GM19025 (cell line): ENCODE data around the gene ENDOU.

ENCODE experiments used
- ATAC-seq: cut with Tn5 transposase; IDR thresholded peaks from one replicate; pipeline ENCODE4 v1.9.1; 2021; ENCODE audit warnings: mild to moderate bottlenecking, low read depth, moderate library complexity; ENCODE audit not compliant: unreplicated experiment

The ENDOU gene

GRCh38 chr12:47722941-47723631 lies 2.2 kb downstream of the ENDOU start:
- no peak for ATAC-seq

DNA sequence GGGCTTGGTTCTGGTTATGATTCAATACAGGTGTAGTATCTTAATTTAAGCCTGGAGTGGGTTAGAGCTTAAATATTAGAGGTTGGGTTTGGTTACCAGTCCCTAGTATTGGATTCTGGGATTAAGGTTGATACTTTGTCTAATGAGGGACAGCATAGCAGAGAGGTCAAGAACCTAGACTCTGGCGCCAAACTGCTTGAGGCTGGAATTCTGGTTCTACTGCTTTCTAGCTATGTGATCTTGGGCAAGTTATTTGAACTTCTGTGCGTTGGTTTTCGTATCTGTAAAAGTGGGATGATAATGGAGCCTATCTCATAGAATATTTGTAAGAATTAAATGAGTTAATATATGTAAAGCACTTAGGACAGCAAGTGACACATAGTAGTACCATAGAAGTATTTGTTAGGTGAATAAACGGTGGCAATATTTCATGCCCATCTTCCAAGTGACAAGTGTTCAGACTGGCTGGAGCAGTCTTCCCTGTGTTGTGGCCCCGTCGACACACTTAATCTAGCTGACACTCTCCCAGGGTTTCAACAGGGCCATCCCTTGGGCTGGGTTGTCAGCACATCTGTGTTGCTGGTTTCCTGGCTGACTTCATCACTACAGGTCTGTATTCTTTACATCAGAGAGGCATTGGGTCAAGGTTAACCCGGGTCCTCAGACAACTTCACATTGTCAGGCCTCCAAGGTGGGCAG lies 3.0 kb downstream of the ENDOU start:
- no peak for ATAC-seq

GRCh38 chr12:47721431-47721973 lies 3.8 kb downstream of the ENDOU start:
- no peak for ATAC-seq

DNA sequence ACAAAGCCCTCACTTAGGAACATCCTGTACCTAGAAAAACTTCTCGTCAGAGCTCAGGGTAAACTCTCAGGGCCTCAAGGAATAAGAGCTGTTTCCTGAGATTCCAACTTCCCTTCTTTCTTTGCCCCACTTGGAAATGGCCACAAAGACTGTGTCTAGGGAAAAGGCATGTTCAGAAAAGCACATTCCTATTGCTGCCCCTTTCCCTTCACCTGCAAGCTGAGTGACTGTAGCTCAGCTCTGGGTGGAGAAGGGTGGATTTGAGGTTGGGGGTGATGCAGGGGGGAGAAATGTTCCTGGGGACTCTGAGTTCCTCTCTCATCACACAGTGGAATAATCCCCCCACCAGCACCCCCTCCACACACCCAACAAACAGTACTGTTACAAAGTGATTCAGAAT lies 6.8 kb downstream of the ENDOU start:
- ATAC-seq, result no peak

GRCh38 chr12:47717443-47718193 lies 7.7 kb downstream of the ENDOU start:
- ATAC-seq, result no peak

DNA sequence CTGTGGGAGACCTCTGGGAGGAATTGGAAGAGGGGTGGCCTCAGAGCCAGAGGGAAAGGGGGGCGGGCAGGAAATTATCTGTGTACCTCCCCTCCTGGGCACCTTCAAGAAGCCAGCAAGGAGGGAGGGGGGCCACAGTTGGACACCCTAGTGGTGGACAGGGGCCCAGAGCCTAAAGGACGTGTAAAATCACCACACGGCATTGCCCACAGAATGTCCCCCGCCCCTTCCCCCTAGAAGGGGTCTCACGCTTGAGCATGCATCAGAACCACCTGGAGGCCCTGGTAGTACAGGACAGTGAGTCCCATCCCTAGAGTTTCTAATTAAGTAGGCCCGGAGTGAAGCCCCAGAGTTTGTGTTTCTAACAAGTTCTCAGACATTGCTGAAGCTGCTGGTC lies 8.2 kb downstream of the ENDOU start:
- no peak for ATAC-seq

DNA sequence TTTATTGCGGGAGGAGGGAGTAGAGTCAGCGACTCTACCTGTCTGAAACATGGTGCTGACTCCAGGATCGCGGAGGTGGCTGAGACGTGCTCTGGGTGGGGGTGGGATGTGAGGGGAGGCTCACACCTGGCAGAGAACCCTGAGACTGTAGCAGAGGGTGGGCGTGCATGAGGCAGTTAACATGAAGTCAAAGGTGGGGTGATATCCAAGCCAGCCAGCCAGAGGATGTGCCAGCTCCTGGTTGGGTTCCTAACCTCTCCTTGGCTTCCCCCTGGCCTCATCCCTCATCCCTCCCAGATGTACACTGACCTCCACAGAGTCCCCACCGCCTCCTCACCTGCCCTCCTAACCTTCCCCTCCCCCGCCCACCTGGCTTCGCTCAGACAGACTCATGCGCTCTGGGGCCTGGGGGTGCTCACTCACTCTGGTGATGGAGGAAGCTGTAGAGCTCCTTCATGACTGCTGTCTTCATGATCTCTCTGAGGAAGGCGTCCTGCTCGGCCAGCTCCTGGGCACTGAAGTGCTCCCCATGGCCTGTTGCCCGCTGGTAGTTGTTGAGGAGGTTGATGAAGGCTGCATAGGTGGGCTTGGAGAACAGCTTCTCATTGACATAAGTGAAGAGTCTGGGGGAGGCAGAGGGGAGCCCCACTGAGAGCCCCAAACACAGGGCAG lies 9.3 kb downstream of the ENDOU start:
- ATAC-seq, result no peak

DNA sequence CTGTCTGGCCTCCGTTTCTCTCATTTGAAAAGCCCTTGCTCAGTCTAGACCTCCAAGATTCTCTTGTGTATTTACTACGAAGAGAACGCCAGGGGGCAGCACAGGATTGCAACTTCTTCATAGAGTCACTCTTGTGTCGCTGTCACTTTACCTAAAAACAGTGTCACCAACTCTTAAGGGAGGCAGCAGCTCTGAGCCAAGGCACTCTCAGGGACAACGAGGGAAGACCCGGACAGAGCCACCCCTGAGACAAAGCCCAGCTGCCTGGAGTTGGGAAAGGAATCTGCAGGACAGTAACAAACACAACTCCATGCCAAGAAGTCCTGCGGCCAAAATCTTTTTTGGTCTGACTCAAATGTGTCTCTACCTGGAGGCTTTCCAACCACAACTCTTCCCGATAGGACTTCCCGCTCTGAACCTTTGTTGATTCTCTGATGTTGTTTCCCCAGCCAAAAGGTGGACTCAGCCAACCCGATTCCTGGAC lies 9.9 kb downstream of the ENDOU start:
- peak; percentile 77 for ATAC-seq

DNA sequence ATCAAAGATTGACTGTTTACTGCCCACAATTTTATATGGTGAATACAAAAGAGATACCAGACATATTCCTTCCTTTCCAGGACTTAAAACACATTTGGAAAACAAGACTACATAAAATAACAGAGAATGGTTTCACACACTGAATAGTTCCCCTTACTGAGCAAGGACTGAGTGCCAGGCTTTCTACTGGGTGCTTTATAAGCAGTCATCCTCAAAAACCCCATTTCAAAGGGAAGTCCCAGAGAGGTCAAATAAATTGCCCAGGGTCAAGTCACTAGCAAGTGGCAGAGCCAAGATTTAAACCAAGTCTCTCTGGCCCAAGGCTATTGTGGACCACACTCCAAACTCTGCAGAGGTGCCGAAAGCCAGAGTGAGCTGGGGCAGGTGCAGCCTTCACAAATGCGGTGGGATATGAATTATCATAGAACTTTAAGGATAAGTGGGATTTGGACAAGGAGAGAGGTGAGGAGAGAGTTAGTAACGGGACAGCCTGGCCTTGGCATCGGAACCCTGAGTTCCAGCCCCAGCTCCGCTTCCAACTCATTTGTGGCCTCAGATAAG lies 10.4 kb downstream of the ENDOU start:
- peak; percentile 39 for ATAC-seq

DNA sequence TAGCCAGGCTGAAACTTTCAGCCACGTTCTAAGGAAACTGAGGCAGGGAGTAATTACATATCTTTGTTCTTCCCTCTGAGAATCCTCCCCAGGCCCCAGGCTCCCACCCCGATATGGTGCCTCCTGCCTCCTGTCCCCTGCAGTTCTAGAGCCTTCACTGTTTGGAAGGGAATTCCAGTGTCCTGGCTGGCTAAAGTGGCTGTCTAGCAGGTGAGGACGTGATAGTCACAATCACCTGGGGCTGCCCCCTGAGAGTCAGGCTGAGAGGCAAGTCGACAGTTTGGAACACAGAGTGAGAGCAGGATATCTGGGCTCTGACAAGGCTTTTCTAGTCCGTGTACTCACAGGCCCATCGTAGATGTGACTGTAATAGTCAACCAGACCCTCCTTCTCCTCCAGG lies 13.1 kb downstream of the ENDOU start:
- ATAC-seq, result no peak

GRCh38 chr12:47711448-47711847 lies 13.8 kb downstream of the ENDOU start:
- no peak for ATAC-seq

DNA sequence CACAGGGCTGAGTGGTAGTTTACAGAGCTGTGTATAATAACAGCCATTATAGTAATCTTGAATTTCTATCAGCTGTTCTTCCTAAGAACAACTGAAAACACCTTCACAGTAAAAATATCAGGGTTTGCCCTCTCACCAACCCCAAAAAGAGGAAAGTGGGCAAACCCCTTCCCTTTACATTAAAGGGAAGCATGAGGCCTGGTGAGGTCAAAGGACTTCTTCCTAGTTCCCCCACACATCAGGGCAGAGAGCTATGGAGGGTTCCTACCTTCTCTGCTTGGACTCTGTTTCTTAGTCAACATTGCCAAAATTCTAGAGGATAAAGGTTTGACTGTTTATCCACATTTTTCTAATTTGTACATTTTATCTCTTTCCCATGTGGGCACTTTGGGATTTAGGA lies 15.0 kb downstream of the ENDOU start:
- ATAC-seq, result no peak

GRCh38 chr12:47709671-47710070 lies 15.6 kb downstream of the ENDOU start:
- no peak for ATAC-seq

- no peak for ATAC-seq
Measured at GRCh38 chr12:47709237-47709636, 16.1 kb downstream of the ENDOU start.

GRCh38 chr12:47707905-47708543 lies 17.3 kb downstream of the ENDOU start:
- ATAC-seq, result no peak

DNA sequence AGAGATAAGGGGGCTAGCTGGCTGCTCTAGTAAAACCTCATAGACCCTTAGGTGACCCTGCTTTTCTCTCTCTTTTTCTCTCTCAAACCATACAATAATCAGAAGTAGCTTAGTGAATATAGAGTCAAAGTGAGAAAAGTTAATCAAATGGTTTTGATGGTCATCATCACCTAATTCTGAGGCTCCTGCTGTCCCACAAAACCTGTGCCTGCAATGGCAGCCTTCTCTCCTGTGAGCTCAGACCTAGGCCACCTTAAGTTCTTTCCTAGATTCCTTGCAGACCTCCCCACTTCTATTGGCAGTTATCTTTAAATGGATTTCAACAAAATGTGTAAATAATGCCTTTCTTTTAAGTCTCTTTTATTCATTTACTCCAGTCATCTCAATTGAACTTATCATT lies 17.9 kb downstream of the ENDOU start:
- ATAC-seq, result no peak

- peak; percentile 82 for ATAC-seq
Measured at GRCh38 chr12:47705566-47706425, 19.5 kb downstream of the ENDOU start, which contains the start of gene RPAP3. Gene RPAP3, minus strand, starts transcription at chr12:47706030. Its CDS starts 3,190 bp downstream, at chr12:47702840.

- ATAC-seq, result no peak
Measured at GRCh38 chr12:47705229-47705565, 20.1 kb downstream of the ENDOU start.

DNA sequence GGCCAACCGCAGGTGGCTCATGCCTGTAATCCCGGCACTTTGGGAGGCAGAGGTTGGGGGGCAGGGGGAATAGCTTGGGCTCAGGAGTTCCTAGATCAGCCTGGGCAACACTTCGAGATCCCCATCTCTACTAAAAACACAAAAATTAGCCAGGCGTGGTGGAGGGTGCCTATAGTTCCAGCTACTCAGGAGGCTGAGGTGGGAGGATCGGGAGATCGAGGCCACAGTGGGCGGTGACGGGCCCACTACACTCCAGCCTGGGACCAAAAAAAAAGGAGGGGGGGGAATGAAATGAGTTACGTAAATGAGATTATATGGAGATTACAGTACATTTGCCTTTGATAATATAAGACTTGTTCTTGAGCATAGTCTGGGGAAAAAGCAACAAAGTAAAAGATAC lies 20.6 kb downstream of the ENDOU start:
- ATAC-seq, result no peak
